PFSK-1 (cell line): Measurements from ENCODE around the gene ORMDL3.

Source experiments
- FOXP2 ChIP-seq: optimal IDR thresholded peaks from 2 replicates; pipeline ENCODE3; 2011; ENCODE audit warnings: borderline replicate concordance, control low read depth, inconsistent platforms; ENCODE audit not compliant: insufficient read depth; ENCODE audit errors: extremely low read length, extremely low read depth
- POLR2AphosphoS5 ChIP-seq: IDR thresholded peaks from 2 replicates; pipeline ENCODE4 v1.6.1; 2012; ENCODE audit warnings: low read depth, mild to moderate bottlenecking, control low read depth, low read length, moderate library complexity
- REST ChIP-seq, 2 experiments: IDR thresholded peaks; 2 replicates each; pipeline versions ENCODE4 v1.6.1 to v1.8.0; 2011 to 2012; ENCODE audit warnings: low read depth in 2 of 2, low read length in 2 of 2, control low read depth in 1 of 2, inconsistent platforms in 1 of 2, mild to moderate bottlenecking in 1 of 2, moderate library complexity in 1 of 2; ENCODE audit not compliant: insufficient read depth in 1 of 2
- SIN3A ChIP-seq: IDR thresholded peaks from 2 replicates; pipeline ENCODE4 v1.6.1; 2012; ENCODE audit warnings: mild to moderate bottlenecking, low read length, moderate library complexity, borderline replicate concordance; ENCODE audit not compliant: insufficient read depth
- TAF1 ChIP-seq: IDR thresholded peaks from 2 replicates; pipeline ENCODE4 v1.6.1; 2012; ENCODE audit warnings: low read length, control low read depth, borderline replicate concordance; ENCODE audit not compliant: insufficient read depth

Gene ORMDL3

GRCh38 chr17:39929646-39930407 is 2.4 kb upstream of the ORMDL3 start:
- TF ChIP-seq TAF1 (no peak), POLR2AphosphoS5 (no peak), SIN3A (no peak), FOXP2 (no peak), REST (IDR thresholded peaks at IDR 0.05; ENCODE audit: insufficient read depth in 1 of 2, low read depth in 2 of 2, low read length in 2 of 2) (no peak)

GRCh38 chr17:39928858-39929645 is 1.7 kb upstream of the ORMDL3 start:
- TF ChIP-seq SIN3A: no peak
- TF ChIP-seq FOXP2: no peak
- no peak for TF ChIP-seq POLR2AphosphoS5
- TF ChIP-seq TAF1: no peak
- TF ChIP-seq REST (IDR thresholded peaks at IDR 0.05; ENCODE audit: insufficient read depth in 1 of 2, low read depth in 2 of 2, low read length in 2 of 2): no peak

GRCh38 chr17:39927929-39928857 is 792 bp upstream of the ORMDL3 start:
- TF ChIP-seq REST (IDR thresholded peaks at IDR 0.05; ENCODE audit: insufficient read depth in 1 of 2, low read depth in 2 of 2, low read length in 2 of 2) (no peak), TAF1 (no peak), SIN3A (no peak), POLR2AphosphoS5 (no peak), FOXP2 (no peak)

- no peak for TF ChIP-seq POLR2AphosphoS5
- TF ChIP-seq FOXP2: no peak
- no peak for TF ChIP-seq TAF1
- no peak for TF ChIP-seq REST (IDR thresholded peaks at IDR 0.05; ENCODE audit: insufficient read depth in 1 of 2, low read depth in 2 of 2, low read length in 2 of 2)
- no peak for TF ChIP-seq SIN3A
Observed at GRCh38 chr17:39926588-39927100, 757 bp downstream of the ORMDL3 start.
